ENCODE measurements around the gene CSNK1E.

The CSNK1E gene

GRCh38 chr22:38255697-38256096, 61.5 kb downstream of the CSNK1E start:
- no peak for TF ChIP-seq CTCF (IDR thresholded peaks at IDR 0.05; ENCODE audit: extremely low read depth, insufficient read depth, missing control alignments)
- in situ Hi-C loops (cut with MboI; ENCODE audit: low pct_unique_long_range_greater_than_20kb, low sequenced_read_pairs, unreplicated experiment), result no loop called here
- DNase-seq (ENCODE audit: low spot score), result no peak

GRCh38 chr22:38251341-38251692, 65.9 kb downstream of the CSNK1E start:
- in situ Hi-C loops (cut with MboI; ENCODE audit: low pct_unique_long_range_greater_than_20kb, low sequenced_read_pairs, unreplicated experiment), result no loop called here
- DNase-seq (ENCODE audit: low spot score), result no peak
- no peak for TF ChIP-seq CTCF (IDR thresholded peaks at IDR 0.05; ENCODE audit: extremely low read depth, insufficient read depth, missing control alignments)

- TF ChIP-seq CTCF (IDR thresholded peaks at IDR 0.05; ENCODE audit: extremely low read depth, insufficient read depth, missing control alignments), result no peak
- no peak for DNase-seq (ENCODE audit: low spot score)
- in situ Hi-C loops (cut with MboI; ENCODE audit: low pct_unique_long_range_greater_than_20kb, low sequenced_read_pairs, unreplicated experiment), result no loop called here
These were observed 66.4 kb downstream of the CSNK1E start for GRCh38 chr22:38250643-38251340.

- no peak for DNase-seq (ENCODE audit: low spot score)
- TF ChIP-seq CTCF (IDR thresholded peaks at IDR 0.05; ENCODE audit: extremely low read depth, insufficient read depth, missing control alignments), result no peak
- in situ Hi-C loops (cut with MboI; ENCODE audit: low pct_unique_long_range_greater_than_20kb, low sequenced_read_pairs, unreplicated experiment), result no loop called here
These were observed 67.2 kb downstream of the CSNK1E start for GRCh38 chr22:38249803-38250642.

- DNase-seq (ENCODE audit: low spot score), result no peak
These were observed 67.9 kb downstream of the CSNK1E start for GRCh38 chr22:38249301-38249700.

GRCh38 chr22:38248280-38248679, 69.0 kb downstream of the CSNK1E start:
- TF ChIP-seq CTCF (IDR thresholded peaks at IDR 0.05; ENCODE audit: extremely low read depth, insufficient read depth, missing control alignments), result no peak
- in situ Hi-C loops (cut with MboI; ENCODE audit: low pct_unique_long_range_greater_than_20kb, low sequenced_read_pairs, unreplicated experiment), result no loop called here
- no peak for DNase-seq (ENCODE audit: low spot score)

More at GRCh38 chr22:38249301-38249700, 67.9 kb downstream of the CSNK1E start:
- no peak for TF ChIP-seq CTCF (IDR thresholded peaks at IDR 0.05; ENCODE audit: extremely low read depth, insufficient read depth, missing control alignments)
- in situ Hi-C loops (cut with MboI; ENCODE audit: low pct_unique_long_range_greater_than_20kb, low sequenced_read_pairs, unreplicated experiment), result no loop called here
